Upper lobe of right lung (tissue), 1 donor: ENCODE data around the gene ABCF3. TPM values are rescaled to one million over a fixed set of nuclear protein-coding genes. Genes with fewer than 3 reads are reported as not detected.

Experiments
- ATAC-seq: fragments of 200-7000 bp; cut with Tn5 transposase; one replicate; pipeline ENCODE4 v1.9.1; 2020; ENCODE audit warnings: mild to moderate bottlenecking, moderate library complexity
- DNase-seq: peaks from one replicate; pipeline ENCODE4 v3.0.0-alpha.2; 2020
- H3K27ac ChIP-seq: fragments of 200-600 bp; one replicate; pipeline ENCODE4 v1.8.0; 2022
- H3K27me3 ChIP-seq: fragments of 200-600 bp; one replicate; pipeline ENCODE4 v1.8.0; 2022; ENCODE audit warnings: mild to moderate bottlenecking
- H3K36me3 ChIP-seq: fragments of 200-600 bp; one replicate; pipeline ENCODE4 v1.8.0; 2022
- H3K4me1 ChIP-seq: fragments of 200-600 bp; one replicate; pipeline ENCODE4 v1.8.0; 2022
- H3K4me3 ChIP-seq: fragments of 200-600 bp; one replicate; pipeline ENCODE4 v1.8.0; 2022; ENCODE audit warnings: mild to moderate bottlenecking
- H3K9me3 ChIP-seq: fragments of 200-600 bp; one replicate; pipeline ENCODE4 v1.8.0; 2022
- CTCF ChIP-seq: fragments of 200-600 bp; IDR thresholded peaks from one replicate; pipeline ENCODE4 v1.8.0; 2022; ENCODE audit warnings: antibody characterized with exemption
- intact Hi-C: fragments of 100-400 bp; cut with DNase I; formaldehyde crosslinking; loops from one replicate; pipeline ENCODE4 v1.11.0; 2022
- total RNA-seq: library from RNA; stranded (reverse); fragmentation: NEBNext Ultra II Directional; extraction: Animal tissue kit (Norgen Biotek cat#: 25700); gene quantifications from one replicate; pipeline ENCODE4 v1.2.1, GENCODE V29; 2021
- donor health status: DM: no; HTN: yes; CAD: no; lungs with severe emphysema.

ABCF3 gene
- total RNA-seq, 1 donor from 2014 or later: 60.9 TPM

GRCh38 chr3:184209146-184209923 is 23.3 kb downstream of the ABCF3 start:
- no peak for ATAC-seq
- Histone ChIP-seq H3K4me3 (no peak overlapping the region), H3K27me3 (no peaks in the 10 kb centered on the region), H3K27ac (no peak overlapping the region), H3K4me1 (no peaks in the 10 kb centered on the region), H3K9me3 (no peaks in the 10 kb centered on the region), H3K36me3 (no peaks in the 10 kb centered on the region)
- DNase-seq: no peak
- no peak for TF ChIP-seq CTCF
- intact Hi-C loops: no loop called here

GRCh38 chr3:184211297-184211696 is 25.3 kb downstream of the ABCF3 start:
- no peak for TF ChIP-seq CTCF
- Histone ChIP-seq H3K4me3 (no peak overlapping the region), H3K27me3 (no peaks in the 10 kb centered on the region), H3K4me1 (no peaks in the 10 kb centered on the region), H3K36me3 (no peaks in the 10 kb centered on the region), H3K27ac (no peak overlapping the region), H3K9me3 (no peaks in the 10 kb centered on the region)
- DNase-seq (no peak), ATAC-seq (no peak)
- intact Hi-C loops: no loop called here

GRCh38 chr3:184211718-184212117 is 25.7 kb downstream of the ABCF3 start:
- intact Hi-C loops: no loop called here
- ATAC-seq (no peak), DNase-seq (no peak)
- H3K27ac ChIP-seq: no peak overlapping the region
- no peak overlapping the region for H3K4me3 ChIP-seq
- TF ChIP-seq CTCF: no peak
- H3K4me1 ChIP-seq: no peaks in the 10 kb centered on the region
- no peaks in the 10 kb centered on the region for H3K27me3 ChIP-seq
- H3K36me3 ChIP-seq: no peaks in the 10 kb centered on the region
- no peaks in the 10 kb centered on the region for H3K9me3 ChIP-seq

GRCh38 chr3:184218814-184219213 is 32.8 kb downstream of the ABCF3 start:
- no peaks in the 10 kb centered on the region for H3K36me3 ChIP-seq
- no peak for TF ChIP-seq CTCF
- no peaks in the 10 kb centered on the region for H3K4me1 ChIP-seq
- no peak overlapping the region for H3K4me3 ChIP-seq
- intact Hi-C loops: no loop called here
- no peak overlapping the region for H3K27ac ChIP-seq
- H3K27me3 ChIP-seq: no peaks in the 10 kb centered on the region
- DNase-seq: no peak
- ATAC-seq: no peak
- H3K9me3 ChIP-seq: no peaks in the 10 kb centered on the region

- no peak overlapping the region for H3K27ac ChIP-seq
- H3K4me1 ChIP-seq: no peaks in the 10 kb centered on the region
- H3K4me3 ChIP-seq: no peak overlapping the region
- intact Hi-C loops: no loop called here
- no peaks in the 10 kb centered on the region for H3K36me3 ChIP-seq
- no peak for TF ChIP-seq CTCF
- no peaks in the 10 kb centered on the region for H3K27me3 ChIP-seq
- DNase-seq (no peak), ATAC-seq (no peak)
- H3K9me3 ChIP-seq: no peaks in the 10 kb centered on the region
Observed at GRCh38 chr3:184222521-184222920, 36.5 kb downstream of the ABCF3 start.
